Stimulated activated CD8-positive, alpha-beta memory T cell treated with anti-CD3 and anti-CD28 coated beads, Interleukin-4, amount 100 ng/mL, for 48 hours (primary cell): ENCODE data around the gene SRGAP1.
"Not testable (repeated sequence)": the region's sequence is repeated elsewhere in the genome, so short reads cannot be mapped to it uniquely, and the experiment has no call there.

ENCODE experiments used
- DNase-seq: peaks from one replicate; pipeline ENCODE4 v3.0.0-alpha.2; 2020

The SRGAP1 gene

GRCh38 chr12:64018116-64018515 is 173.6 kb downstream of the SRGAP1 start:
- DNase-seq: not testable (repeated sequence)

GRCh38 chr12:64018524-64018923 is 174.0 kb downstream of the SRGAP1 start:
- no peak for DNase-seq

GRCh38 chr12:64019101-64019500 is 174.6 kb downstream of the SRGAP1 start:
- no peak for DNase-seq

GRCh38 chr12:64019654-64020053 is 175.2 kb downstream of the SRGAP1 start:
- DNase-seq: no peak

GRCh38 chr12:64025174-64025958 is 180.9 kb downstream of the SRGAP1 start:
- DNase-seq: no peak

- DNase-seq: no peak
Observed at GRCh38 chr12:64027311-64027710, 182.8 kb downstream of the SRGAP1 start.

GRCh38 chr12:64028541-64028940 is 184.0 kb downstream of the SRGAP1 start:
- no peak for DNase-seq

GRCh38 chr12:64029013-64029857 is 184.7 kb downstream of the SRGAP1 start:
- no peak for DNase-seq

GRCh38 chr12:64030155-64030554 is 185.7 kb downstream of the SRGAP1 start:
- no peak for DNase-seq

- not testable (repeated sequence) for DNase-seq
Observed at GRCh38 chr12:64034056-64034455, 189.6 kb downstream of the SRGAP1 start.

- DNase-seq: no peak
Observed at GRCh38 chr12:64034901-64035576, 190.5 kb downstream of the SRGAP1 start.

- no peak for DNase-seq
Observed at GRCh38 chr12:64036414-64036813, 191.9 kb downstream of the SRGAP1 start.

- no peak for DNase-seq
Observed at GRCh38 chr12:64039281-64039871, 194.9 kb downstream of the SRGAP1 start.

GRCh38 chr12:64042911-64043310 is 198.4 kb downstream of the SRGAP1 start:
- no peak for DNase-seq

GRCh38 chr12:64044191-64044590 is 199.7 kb downstream of the SRGAP1 start:
- DNase-seq: no peak

- DNase-seq: no peak
Observed at GRCh38 chr12:64051057-64051456, 206.6 kb downstream of the SRGAP1 start.

GRCh38 chr12:64053117-64053516 is 208.6 kb downstream of the SRGAP1 start:
- DNase-seq: no peak

GRCh38 chr12:64054079-64054520 is 209.6 kb downstream of the SRGAP1 start:
- no peak for DNase-seq

GRCh38 chr12:64056741-64057140 is 212.2 kb downstream of the SRGAP1 start:
- DNase-seq: no peak

- DNase-seq: no peak
Observed at GRCh38 chr12:64057706-64058105, 213.2 kb downstream of the SRGAP1 start.

GRCh38 chr12:64058541-64059265 is 214.2 kb downstream of the SRGAP1 start:
- no peak for DNase-seq

- no peak for DNase-seq
Observed at GRCh38 chr12:64059685-64060084, 215.2 kb downstream of the SRGAP1 start.
